A549 (cell line): ENCODE data around the gene COA8. TPM values are rescaled to one million over a fixed set of nuclear protein-coding genes. Genes with fewer than 3 reads are reported as not detected.

ENCODE experiments used
- ATAC-seq, 2 experiments: fragments of 200-7000 bp in 1 of 2; fragments of >200 bp in 1 of 2; cut with Nextera tagmentation in 1 of 2; cut with Tn5 transposase in 1 of 2; 3 replicates each; pipeline versions ENCODE4 v1.8.0 to v1.9.1; 2018 to 2020; ENCODE audit warnings: mild to moderate bottlenecking in 1 of 2, moderate library complexity in 1 of 2
- CTCF ChIA-PET: fragments of 300-600 bp; sonication (Branson Sonifier 250); formaldehyde crosslinking; extraction: SDS; loops from one replicate; lab custom pipeline; 2021; ENCODE audit warnings: antibody characterized with exemption, inconsistent platforms; lab: Yijun Ruan, JAX
- POLR2A ChIA-PET: fragments of 350-600 bp; formaldehyde crosslinking; extraction: SDS; loops from one replicate; lab custom pipeline; 2021; ENCODE audit warnings: antibody characterized with exemption, inconsistent platforms; lab: Yijun Ruan, JAX
- DNase-seq, 2 experiments: peaks; one replicate each; pipeline versions ENCODE4 v3.0.0 to v3.0.0-alpha.2; 2011 to 2016; ENCODE audit warnings: low read depth in 1 of 2, low spot score in 1 of 2
- FAIRE-seq: peaks from 2 replicates; lab custom pipeline; 2011; peaks lifted over from hg19 to GRCh38; lab: Jason Lieb, UNC
- H3K27ac ChIP-seq, 2 experiments: fragments of >200 bp; sonication (Bioruptor Twin); formaldehyde crosslinking; 3 replicates each; pipeline ENCODE4 v1.5.1; 2016 to 2017
- H3K4me1 ChIP-seq: fragments of >200 bp; sonication (Bioruptor Twin); formaldehyde crosslinking; 3 replicates; pipeline ENCODE4 v1.6.1; 2016
- H3K4me2 ChIP-seq: fragments of >200 bp; sonication (Bioruptor Twin); formaldehyde crosslinking; 3 replicates; pipeline ENCODE4 v1.6.1; 2016
- H3K4me3 ChIP-seq: fragments of >200 bp; sonication (Bioruptor Twin); formaldehyde crosslinking; 3 replicates; pipeline ENCODE4 v1.5.1; 2016
- H3K9me3 ChIP-seq: fragments of >200 bp; sonication (Bioruptor Twin); formaldehyde crosslinking; 3 replicates; pipeline ENCODE4 v1.6.1; 2016
- BHLHE40 ChIP-seq: IDR thresholded peaks from 2 replicates; pipeline ENCODE4 v1.6.1; 2012; ENCODE audit warnings: low read depth, low read length, inconsistent platforms
- CBX2 ChIP-seq: fragments of 200-600 bp; sonication (generic); IDR thresholded peaks from 2 replicates; pipeline ENCODE4 v1.6.1; 2016; ENCODE audit warnings: low read depth, mild to moderate bottlenecking, borderline replicate concordance
- CBX8 ChIP-seq: fragments of 200-600 bp; sonication (generic); IDR thresholded peaks from 2 replicates; pipeline ENCODE4 v1.6.1; 2016
- E2F6 ChIP-seq: IDR thresholded peaks from 2 replicates; pipeline ENCODE4 v1.6.1; 2012; ENCODE audit warnings: low read depth, borderline replicate concordance
- EHMT2 ChIP-seq: fragments of 200-600 bp; sonication (generic); IDR thresholded peaks from 2 replicates; pipeline ENCODE4 v1.6.1; 2016; ENCODE audit warnings: antibody characterized with exemption, low read depth, mild to moderate bottlenecking, moderate library complexity
- EP300 ChIP-seq, 2 experiments: fragments of >200 bp; sonication (Bioruptor Twin); formaldehyde crosslinking; IDR thresholded peaks; 2 replicates in 1 of 2; 3 replicates in 1 of 2; pipeline ENCODE4 v1.6.1; 2016 to 2017
- FOSB ChIP-seq: fragments of 250-450 bp; sonication (Bioruptor Pico); IDR thresholded peaks from 2 replicates; pipeline ENCODE4 v1.5.0; 2020; ENCODE audit warnings: mild to moderate bottlenecking, moderate library complexity
- HMGXB4 ChIP-seq: fragments of 250-450 bp; sonication (Bioruptor Pico); IDR thresholded peaks from 2 replicates; pipeline ENCODE4 v1.5.0; 2021; ENCODE audit warnings: mild to moderate bottlenecking, moderate library complexity, borderline replicate concordance
- HOXA7 ChIP-seq: fragments of 250-450 bp; sonication (Bioruptor Pico); IDR thresholded peaks from 2 replicates; pipeline ENCODE4 v1.5.0; 2020; ENCODE audit warnings: mild to moderate bottlenecking, moderate library complexity
- JUN ChIP-seq, 2 experiments: fragments of >200 bp; sonication (Bioruptor Twin); formaldehyde crosslinking; IDR thresholded peaks; 2 replicates in 1 of 2; 3 replicates in 1 of 2; pipeline ENCODE4 v1.6.1; 2016 to 2017
- KDM5A ChIP-seq: fragments of 200-600 bp; sonication (generic); IDR thresholded peaks from 2 replicates; pipeline ENCODE4 v1.6.1; 2016; ENCODE audit warnings: antibody characterized with exemption, mild to moderate bottlenecking
- MAFK ChIP-seq: fragments of 450-650 bp; IDR thresholded peaks from 2 replicates; pipeline ENCODE4 v1.6.1; 2014; ENCODE audit not compliant: partially characterized antibody
- MAX ChIP-seq: IDR thresholded peaks from 2 replicates; pipeline ENCODE4 v1.6.1; 2012
- MAZ ChIP-seq: fragments of 150-350 bp; IDR thresholded peaks from 2 replicates; pipeline ENCODE4 v1.6.1; 2014; ENCODE audit warnings: antibody characterized with exemption, low read depth, low read length, borderline replicate concordance
- NFE2L2 ChIP-seq: fragments of 150-350 bp; conservative IDR thresholded peaks from 2 replicates; pipeline ENCODE4 v1.6.1; 2014; ENCODE audit warnings: low read length
- NR3C1 ChIP-seq: fragments of >200 bp; sonication (Bioruptor Twin); formaldehyde crosslinking; IDR thresholded peaks from 3 replicates; pipeline ENCODE4 v1.6.1; 2017
- TFCP2L1 ChIP-seq: fragments of 250-450 bp; sonication (Bioruptor Pico); IDR thresholded peaks from 2 replicates; pipeline ENCODE4 v1.5.0; 2021; ENCODE audit warnings: mild to moderate bottlenecking
- ZC3H11A ChIP-seq: fragments of 450-650 bp; IDR thresholded peaks from 2 replicates; pipeline ENCODE4 v1.6.1; 2014; ENCODE audit warnings: antibody characterized with exemption, mild to moderate bottlenecking
- ZFP36 ChIP-seq: fragments of 450-650 bp; IDR thresholded peaks from 2 replicates; pipeline ENCODE4 v1.6.1; 2014; ENCODE audit warnings: borderline replicate concordance; ENCODE audit not compliant: partially characterized antibody
- ZNF302 ChIP-seq: fragments of 250-450 bp; sonication (Bioruptor Pico); IDR thresholded peaks from 2 replicates; pipeline ENCODE4 v1.9.0; 2021; ENCODE audit warnings: inconsistent platforms, mild to moderate bottlenecking, moderate library complexity
- ZSCAN20 ChIP-seq: fragments of 250-450 bp; sonication (Bioruptor Pico); IDR thresholded peaks from 2 replicates; pipeline ENCODE4 v1.8.0; 2022; ENCODE audit warnings: mild to moderate bottlenecking, moderate library complexity
- WGBS: methylation state at CpG from one replicate; pipeline ENCODE4 v1.1.6; 2017; ENCODE audit errors: missing lambda C conversion rate; 5-methylcytosine and 5-hydroxymethylcytosine counted together
- polyA plus RNA-seq, 4 experiments: library from polyadenylated mRNA; depleted of rRNA in 3 of 4; stranded (reverse); fragments of >200 nt; fragmentation: RNase III in 1 of 4; extraction: RNeasy Plus Mini Kit Qiagen cat#74134 plus additional on column Dnase treatment in 1 of 4; gene quantifications; 2 replicates in 3 of 4; 3 replicates in 1 of 4; pipeline ENCODE4 v1.2.3, GENCODE V29; 2011 to 2017

The COA8 gene
- polyA plus RNA-seq, 2 of the 4 experiments (the other 2 are of a cell fraction), result 29.8 to 34.9 TPM

GRCh38 chr14:103629503-103630121 is 66.9 kb downstream of the COA8 start:
- no peaks in the 10 kb centered on the region for H3K9me3 ChIP-seq
- ChIA-PET CTCF (interaction anchor here (0.8 to 1.0 kb wide), 3 partner anchors 25 to 271 kb away, joined by 3 read pairs; no protein-coding TSS in a partner anchor), POLR2A (interaction anchor here (0.9 to 1.3 kb wide), 2 partner anchors 53 to 84 kb away, joined by 3 to 6 read pairs; no protein-coding TSS in a partner anchor)
- peak overlapping the region; percentile 96 to 98 for H3K27ac ChIP-seq
- ATAC-seq (peak; percentile 35 to 41; a peak in 4 of 6 replicates), DNase-seq (peak in 1 of 2 experiments; percentile 43), FAIRE-seq (no peak)
- peaks cover 39% of the 10 kb centered on the region for H3K4me1 ChIP-seq
- WGBS, result 0% methylated on average over 17 of the region's 71 CpGs
- peak overlapping the region; percentile 86 for H3K4me2 ChIP-seq
- TF ChIP-seq EP300 (IDR thresholded peaks at IDR 0.05), result no peak
- H3K4me3 ChIP-seq, result peak overlapping the region; percentile 78

- no peak for DNase-seq
- no peak for TF ChIP-seq E2F6
- no peak for TF ChIP-seq MAX
- no peak for TF ChIP-seq HMGXB4 (CRISPR knock-in tag)
- no peak for TF ChIP-seq BHLHE40
- no peak for TF ChIP-seq CBX8
- no peak for TF ChIP-seq ZC3H11A
- TF ChIP-seq NR3C1, result no peak
- TF ChIP-seq NFE2L2, result no peak
- TF ChIP-seq HOXA7 (CRISPR knock-in tag), result no peak
- no peak for TF ChIP-seq ZFP36
- TF ChIP-seq FOSB (CRISPR knock-in tag), result no peak
- no peak for TF ChIP-seq KDM5A
- TF ChIP-seq CBX2, result no peak
- TF ChIP-seq EHMT2, result no peak
- TF ChIP-seq ZNF302, result no peak
- no peak for TF ChIP-seq MAZ
- no peak for TF ChIP-seq MAFK
- TF ChIP-seq ZSCAN20 (CRISPR knock-in tag), result no peak
- TF ChIP-seq TFCP2L1 (CRISPR knock-in tag), result no peak
- no peak for TF ChIP-seq JUN (IDR thresholded peaks at IDR 0.05)
- CTCF ChIA-PET, result interaction anchor here (0.8 kb wide), 1 partner anchor 270 kb away, joined by 3 read pairs; no protein-coding TSS in a partner anchor
- POLR2A ChIA-PET, result interaction anchor here (0.7 kb wide), 1 partner anchor 1460 kb away, joined by 3 read pairs; no protein-coding TSS in a partner anchor
- peak overlapping the region; percentile 86 for H3K4me2 ChIP-seq
- peak overlapping the region; percentile 78 for H3K4me3 ChIP-seq
- peaks cover 30% of the 10 kb centered on the region for H3K4me1 ChIP-seq
- peak overlapping the region; percentile 35 to 98; a peak in 2 of 6 replicates for H3K27ac ChIP-seq
- 23% methylated on average over 5 of the region's 5 CpGs for WGBS
- no peaks in the 10 kb centered on the region for H3K9me3 ChIP-seq
- FAIRE-seq, result no peak
- no peak for ATAC-seq
These were observed 67.8 kb downstream of the COA8 start for GRCh38 chr14:103630364-103631108.
